ENCODE measurements around the gene MGAT4B. TPM values are rescaled to one million over a fixed set of nuclear protein-coding genes. Genes with fewer than 3 reads are reported as not detected.

The MGAT4B gene
- total RNA-seq, 2 experiments from 2014 or later, result 61.1 to 96.5 TPM

Small RNA genes within 50 kb of the gene (microRNA-seq; reads per million reads assigned to microRNA genes)
- 3.8 reads per million for gene MIR1229 (ENCODE audit: borderline replicate concordance)

Small RNA genes within 50 kb of the gene (small RNA-seq; reads per million reads assigned to genes)
- gene MIR1229, result not detected
- gene RF00019, result not detected

Other genes starting within 250 kb of the MGAT4B start
- gene HNRNPH1, start 183.2 kb downstream of the MGAT4B start, total RNA-seq (2014; rRNA removed; shearing (Covaris generic)), result 814 and 1,035 TPM in 2 replicates
- 959 and 1,011 TPM in 2 replicates for gene HNRNPH1, start 183.2 kb downstream of the MGAT4B start, total RNA-seq (2022)
- 0.21 TPM in 1 of 2 replicates, not detected in the other for gene CBY3, start 125.8 kb downstream of the MGAT4B start, total RNA-seq (2014; rRNA removed; shearing (Covaris generic))
- not detected in 2 replicates for gene CBY3, start 125.8 kb downstream of the MGAT4B start, total RNA-seq (2022)
- 164 and 256 TPM in 2 replicates for gene CANX, start 107.9 kb downstream of the MGAT4B start, total RNA-seq (2014; rRNA removed; shearing (Covaris generic))
- gene CANX, start 107.9 kb downstream of the MGAT4B start, total RNA-seq (2022), result 412 and 451 TPM in 2 replicates
- 12.1 and 17.0 TPM in 2 replicates for gene MAML1, start 74.0 kb downstream of the MGAT4B start, total RNA-seq (2014; rRNA removed; shearing (Covaris generic))
- gene MAML1, start 74.0 kb downstream of the MGAT4B start, total RNA-seq (2022), result 27.4 and 31.4 TPM in 2 replicates
- 0.44 and 1.3 TPM in 2 replicates for gene LTC4S, start 12.9 kb downstream of the MGAT4B start, total RNA-seq (2014; rRNA removed; shearing (Covaris generic))
- gene LTC4S, start 12.9 kb downstream of the MGAT4B start, total RNA-seq (2022), result 4.0 and 4.5 TPM in 2 replicates
- gene SQSTM1, start 14.0 kb upstream of the MGAT4B start, total RNA-seq (2014; rRNA removed; shearing (Covaris generic)), result 44.4 and 58.5 TPM in 2 replicates
- gene SQSTM1, start 14.0 kb upstream of the MGAT4B start, total RNA-seq (2022), result 68.3 and 81.1 TPM in 2 replicates
- gene MRNIP, start 52.0 kb upstream of the MGAT4B start, total RNA-seq (2014; rRNA removed; shearing (Covaris generic)), result 76.2 and 78.7 TPM in 2 replicates
- 70.5 and 76.5 TPM in 2 replicates for gene MRNIP, start 52.0 kb upstream of the MGAT4B start, total RNA-seq (2022)
- gene TBC1D9B, start 101.0 kb upstream of the MGAT4B start, total RNA-seq (2014; rRNA removed; shearing (Covaris generic)), result 49.4 and 52.2 TPM in 2 replicates
- gene TBC1D9B, start 101.0 kb upstream of the MGAT4B start, total RNA-seq (2022), result 93.6 and 106 TPM in 2 replicates